ENCODE measurements around the gene OSBPL8.

Gene OSBPL8

DNA sequence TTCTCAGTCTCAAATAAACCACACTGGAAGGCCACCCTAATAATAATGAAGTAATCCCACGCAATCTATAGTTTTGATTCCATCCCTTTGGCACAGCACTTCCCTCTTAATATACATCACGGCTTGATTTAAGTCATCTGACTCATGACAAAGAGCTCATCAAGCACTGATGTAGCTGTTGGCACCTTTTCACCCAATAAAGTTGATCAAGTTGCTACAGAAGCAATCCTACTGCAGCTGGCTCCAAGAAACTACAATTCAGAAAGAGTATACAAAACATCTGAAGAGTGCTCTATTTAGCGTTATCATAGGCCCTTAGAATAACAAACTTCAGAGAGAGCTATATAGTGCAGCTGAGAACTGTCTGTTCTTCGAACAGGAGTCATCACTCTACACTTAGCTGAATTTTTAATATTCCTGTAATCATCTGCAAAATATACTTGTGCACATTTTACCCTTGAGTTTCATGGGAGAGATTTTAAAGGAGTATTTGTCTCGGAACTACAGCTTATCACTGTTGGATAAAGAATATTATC is 94.9 kb downstream of the OSBPL8 start:
- no peak for DNase-seq (ENCODE audit: low read depth)

- DNase-seq (ENCODE audit: low read depth), result no peak
Measured at GRCh38 chr12:76462668-76463224, 96.8 kb downstream of the OSBPL8 start.

DNA sequence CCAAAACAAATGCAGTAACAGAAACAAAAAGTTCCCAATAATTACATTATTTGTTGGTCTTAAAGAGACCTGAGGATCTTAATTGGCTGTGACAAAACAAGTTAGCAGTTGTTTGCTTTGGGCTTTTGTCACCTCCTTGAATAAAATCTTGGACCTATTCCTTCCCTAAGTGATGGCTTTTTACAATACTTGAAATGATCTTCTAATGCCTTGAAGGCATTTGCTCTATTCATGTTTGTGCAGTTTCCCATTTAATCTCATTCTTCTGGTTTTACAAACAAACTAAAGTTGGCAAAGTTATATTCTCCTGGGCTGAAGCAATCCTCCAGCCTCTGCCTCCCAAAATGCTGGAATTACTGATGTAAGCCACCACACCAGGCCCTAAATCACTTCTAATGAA is 98.8 kb downstream of the OSBPL8 start:
- no peak for DNase-seq (ENCODE audit: low read depth)

DNA sequence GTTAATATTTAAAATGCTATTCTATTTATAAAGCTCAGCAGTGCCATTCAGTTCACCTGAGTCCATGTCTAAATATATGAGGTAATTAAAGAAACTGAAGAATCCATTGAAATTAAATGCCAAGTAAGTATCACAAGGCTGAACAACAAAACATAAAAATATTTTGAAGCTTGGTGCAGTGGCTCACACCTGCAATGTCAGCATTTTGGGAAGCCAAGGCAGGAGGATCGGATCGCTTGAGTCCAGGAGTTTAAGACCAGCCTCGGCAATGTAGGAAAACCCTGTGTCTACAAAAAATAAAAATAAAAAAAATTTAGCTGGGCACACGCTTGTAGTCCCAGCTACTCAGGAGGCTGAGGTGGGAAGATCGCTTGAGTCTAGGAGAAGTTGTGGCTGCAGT is 101.8 kb downstream of the OSBPL8 start:
- no peak for DNase-seq (ENCODE audit: low read depth)

- DNase-seq (ENCODE audit: low read depth), result no peak
Measured at GRCh38 chr12:76457010-76457409, 102.6 kb downstream of the OSBPL8 start.

DNA sequence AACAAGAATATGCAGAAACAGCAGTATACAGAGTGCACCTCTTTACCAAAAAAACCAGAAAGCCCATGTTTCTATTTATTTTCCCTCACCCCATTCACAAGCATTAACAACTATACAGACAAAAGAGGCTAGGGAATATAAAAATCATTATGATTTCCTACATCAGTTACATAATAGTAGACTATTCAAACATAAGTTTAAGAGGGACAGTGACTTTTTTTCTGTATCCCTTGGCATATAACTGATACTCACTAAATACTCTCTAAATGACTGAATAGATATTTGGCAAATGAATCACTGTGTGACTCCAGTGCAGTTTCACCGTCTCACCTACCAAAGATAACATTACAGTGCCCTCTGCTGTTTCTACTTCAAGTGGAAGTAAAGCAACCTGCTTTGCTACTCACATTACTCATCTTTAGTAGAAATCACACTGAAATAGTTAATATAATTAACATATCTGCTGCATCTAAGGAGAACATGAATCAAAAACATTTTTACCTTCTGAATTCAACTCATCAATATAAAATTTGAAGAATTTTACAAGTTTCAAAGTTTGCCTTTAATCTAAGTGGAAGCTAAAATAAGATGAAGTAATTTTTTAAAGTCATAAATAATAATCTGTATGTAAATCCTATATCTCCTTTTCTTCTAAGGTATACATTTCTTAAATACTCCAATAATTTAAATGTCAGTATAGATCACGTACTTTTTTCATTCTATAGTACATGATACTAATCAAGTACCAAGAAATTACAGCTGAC is 103.8 kb downstream of the OSBPL8 start:
- DNase-seq (ENCODE audit: low read depth), result peak; percentile 69

- DNase-seq (ENCODE audit: low read depth), result no peak
Measured at GRCh38 chr12:76451528-76451927, 108.0 kb downstream of the OSBPL8 start.

DNA sequence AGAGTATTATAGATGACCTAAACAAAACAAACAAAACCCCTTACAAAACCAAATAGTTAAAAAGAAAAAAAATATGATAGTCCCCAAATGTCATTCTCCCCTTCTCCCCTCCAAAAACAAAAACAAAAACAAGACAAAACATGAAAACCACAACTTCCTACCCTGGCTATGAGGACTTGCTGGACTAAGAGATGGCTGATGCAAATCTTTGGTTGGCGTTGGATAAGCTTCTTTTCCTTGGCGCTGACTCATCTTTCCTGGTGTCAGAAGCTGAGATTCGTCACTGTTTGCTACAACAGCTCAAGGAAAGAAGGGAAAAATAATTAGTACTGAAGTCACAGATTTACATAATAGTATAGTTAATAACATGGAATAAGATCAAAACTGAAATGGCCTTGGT is 108.9 kb downstream of the OSBPL8 start:
- peak; percentile 60 for DNase-seq (ENCODE audit: low read depth)

GRCh38 chr12:76449993-76450392 is 109.6 kb downstream of the OSBPL8 start:
- DNase-seq (ENCODE audit: low read depth), result no peak

- peak; percentile 25 for DNase-seq (ENCODE audit: low read depth)
Measured at GRCh38 chr12:76449583-76449982, 110.0 kb downstream of the OSBPL8 start.

DNA sequence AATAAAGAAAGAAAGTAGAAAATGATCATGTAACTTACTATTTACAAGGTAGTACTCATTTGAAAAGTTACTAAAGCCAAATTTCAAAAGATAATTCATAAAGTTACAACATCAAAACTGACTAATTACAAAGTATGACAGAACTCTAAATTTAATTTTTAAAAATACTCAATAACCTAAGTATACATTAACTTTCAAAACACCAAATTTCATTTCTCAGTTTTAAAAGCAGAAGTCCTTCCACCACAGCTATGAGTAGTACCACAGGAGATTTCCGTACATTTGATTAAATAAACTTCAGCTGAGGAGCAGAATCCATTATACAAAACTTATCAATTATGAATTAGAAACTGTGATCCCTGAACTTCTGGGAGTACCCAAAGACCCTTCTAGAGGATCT is 110.6 kb downstream of the OSBPL8 start:
- DNase-seq (ENCODE audit: low read depth), result no peak

- DNase-seq (ENCODE audit: low read depth), result no peak
Measured at GRCh38 chr12:76446090-76446489, 113.5 kb downstream of the OSBPL8 start.

DNA sequence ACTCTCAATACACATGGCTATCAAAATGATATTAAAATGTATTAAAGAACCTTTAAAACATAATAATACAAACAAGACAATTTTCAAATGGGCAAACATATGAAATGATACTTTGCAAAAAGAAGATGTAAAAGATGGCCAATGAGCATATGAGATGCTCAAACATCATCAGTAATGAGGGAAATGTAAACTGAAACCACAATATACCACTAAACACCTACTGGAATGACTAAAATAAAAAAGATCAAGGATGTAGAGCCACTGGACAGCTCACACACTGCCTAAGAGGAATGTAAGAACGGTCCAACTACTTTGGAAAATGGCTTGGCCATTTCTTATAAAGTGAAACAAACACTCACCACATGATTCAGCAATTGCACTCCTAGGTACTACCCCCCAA is 114.1 kb downstream of the OSBPL8 start:
- DNase-seq (ENCODE audit: low read depth), result no peak

- no peak for DNase-seq (ENCODE audit: low read depth)
Measured at GRCh38 chr12:76444408-76444984, 115.1 kb downstream of the OSBPL8 start.

DNA sequence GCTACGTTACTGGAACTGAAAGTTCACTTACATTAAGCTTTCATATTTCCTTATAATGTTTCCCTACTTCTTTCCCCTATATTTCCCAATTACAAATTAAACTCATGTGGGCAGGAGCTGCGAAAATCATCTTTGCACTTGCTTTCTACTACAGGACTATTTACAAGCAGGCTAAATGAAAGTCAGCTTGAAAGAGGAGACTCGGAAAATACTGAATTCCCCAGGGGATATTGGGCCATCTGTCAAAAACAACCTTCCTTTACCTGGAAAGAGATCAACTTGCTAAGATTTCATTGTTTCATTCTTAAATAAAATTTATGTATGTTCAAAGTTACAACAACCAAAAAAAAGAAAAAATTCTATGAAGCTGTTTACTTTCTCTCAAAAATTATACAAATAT is 118.6 kb downstream of the OSBPL8 start:
- no peak for DNase-seq (ENCODE audit: low read depth)

GRCh38 chr12:76432733-76433132 is 126.8 kb downstream of the OSBPL8 start:
- DNase-seq (ENCODE audit: low read depth), result no peak

DNA sequence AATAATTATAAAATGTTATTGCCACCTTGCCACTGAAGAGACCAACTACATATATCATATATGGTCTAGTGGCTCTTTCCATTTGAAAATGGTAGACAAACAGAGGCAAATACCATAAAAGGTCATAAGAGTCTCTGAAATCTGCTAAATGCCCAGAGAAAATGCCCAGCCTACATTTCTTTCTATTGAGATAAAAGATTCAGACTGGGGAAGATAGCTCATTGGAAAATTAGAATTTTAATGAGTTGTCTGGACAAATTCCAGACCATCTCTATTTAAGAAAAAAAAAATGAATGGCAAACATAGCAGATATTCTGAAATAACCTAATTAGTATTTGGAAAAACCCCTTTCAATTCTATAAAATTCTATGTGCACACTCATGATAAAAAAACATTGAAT is 131.5 kb downstream of the OSBPL8 start:
- no peak for DNase-seq (ENCODE audit: low read depth)

DNA sequence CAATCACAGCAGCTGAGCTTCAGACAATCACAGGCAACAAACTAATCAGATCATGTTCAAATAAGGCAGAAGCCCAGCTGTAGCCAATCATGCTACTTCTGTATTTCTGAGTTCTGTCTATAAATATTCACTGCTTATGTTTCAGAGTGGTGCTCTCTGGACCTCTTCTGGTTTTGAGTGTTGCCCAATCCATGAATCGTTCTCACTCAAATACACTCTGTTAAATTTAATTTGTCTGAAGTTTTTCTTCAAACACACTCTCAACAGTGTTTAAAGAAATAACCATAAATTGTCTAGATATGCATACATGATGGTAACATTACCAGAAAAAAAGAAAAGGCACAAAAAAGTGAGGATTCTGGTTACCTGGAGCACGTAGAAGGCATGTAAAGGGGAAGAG is 133.4 kb downstream of the OSBPL8 start:
- no peak for DNase-seq (ENCODE audit: low read depth)

- DNase-seq (ENCODE audit: low read depth), result no peak
Measured at GRCh38 chr12:76424941-76425340, 134.6 kb downstream of the OSBPL8 start.

DNA sequence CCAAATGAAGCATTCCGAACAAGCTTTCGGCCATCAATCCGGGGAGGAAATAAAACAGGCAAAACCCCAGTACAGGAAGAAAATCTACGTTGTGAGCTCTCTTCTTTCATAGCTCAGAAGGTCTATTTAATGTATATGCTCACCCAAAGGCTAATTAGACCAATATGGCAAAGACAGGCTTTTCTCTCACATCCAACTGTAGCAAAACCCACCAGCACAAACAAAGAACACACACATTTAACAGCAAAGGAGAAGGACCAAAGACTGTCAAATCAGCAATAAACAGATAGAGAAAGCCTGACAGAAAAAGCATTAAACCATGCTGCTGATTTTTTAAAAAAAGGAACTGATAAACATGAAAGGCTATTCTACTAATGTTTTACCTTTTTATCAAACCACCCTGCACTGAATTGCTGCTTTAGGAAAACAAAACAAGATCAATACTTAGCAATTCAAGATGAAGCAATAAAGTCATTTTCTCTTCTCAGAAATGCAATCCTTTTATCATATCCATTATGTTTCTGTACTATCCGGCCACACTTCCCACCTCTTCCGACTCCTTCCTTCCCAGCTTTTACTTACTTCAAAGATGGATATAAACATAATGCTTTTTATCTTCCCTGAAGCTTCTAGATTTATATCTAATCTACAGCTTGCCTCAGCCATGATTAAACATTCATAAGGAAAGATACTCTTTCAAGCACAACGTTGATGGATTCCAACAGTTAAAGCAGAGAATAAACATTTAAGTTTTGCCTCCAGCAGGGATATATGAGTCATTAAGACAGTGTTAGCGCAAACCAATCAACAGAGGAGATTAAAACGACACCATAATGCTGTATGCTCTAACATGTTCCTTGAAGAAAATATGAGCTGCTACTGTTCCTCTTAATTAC is 136.8 kb downstream of the OSBPL8 start:
- no peak for DNase-seq (ENCODE audit: low read depth)

GRCh38 chr12:76422154-76422542 is 137.4 kb downstream of the OSBPL8 start:
- DNase-seq (ENCODE audit: low read depth), result no peak

DNA sequence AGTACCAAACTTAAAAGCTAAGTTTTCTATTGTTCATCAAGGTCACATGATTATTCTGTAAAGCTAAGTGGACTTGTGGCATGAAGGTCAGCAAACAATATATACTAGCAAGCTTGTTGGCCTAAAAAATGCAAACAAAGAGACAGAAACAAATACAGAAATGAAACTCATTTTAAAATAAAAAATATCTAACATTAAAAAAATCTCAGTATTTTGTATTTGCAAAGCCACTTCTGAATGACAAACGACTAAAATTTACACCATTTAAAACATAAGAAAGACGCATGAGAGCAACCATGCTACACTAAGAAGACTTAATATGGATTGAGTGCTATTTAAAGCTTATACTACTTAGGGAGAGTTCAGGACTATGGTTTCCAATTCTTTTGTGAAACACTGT is 138.5 kb downstream of the OSBPL8 start:
- no peak for DNase-seq (ENCODE audit: low read depth)

Data from GM04503 (cell line).